GM18870 (cell line): ENCODE data around the gene SNED1.
"Not testable (repeated sequence)": the region's sequence is repeated elsewhere in the genome, so short reads cannot be mapped to it uniquely, and the experiment has no call there.

Experiments used
- ATAC-seq: cut with Tn5 transposase; IDR thresholded peaks from one replicate; pipeline ENCODE4 v1.9.1; 2021; ENCODE audit warnings: moderate library complexity; ENCODE audit not compliant: unreplicated experiment

The SNED1 gene

DNA sequence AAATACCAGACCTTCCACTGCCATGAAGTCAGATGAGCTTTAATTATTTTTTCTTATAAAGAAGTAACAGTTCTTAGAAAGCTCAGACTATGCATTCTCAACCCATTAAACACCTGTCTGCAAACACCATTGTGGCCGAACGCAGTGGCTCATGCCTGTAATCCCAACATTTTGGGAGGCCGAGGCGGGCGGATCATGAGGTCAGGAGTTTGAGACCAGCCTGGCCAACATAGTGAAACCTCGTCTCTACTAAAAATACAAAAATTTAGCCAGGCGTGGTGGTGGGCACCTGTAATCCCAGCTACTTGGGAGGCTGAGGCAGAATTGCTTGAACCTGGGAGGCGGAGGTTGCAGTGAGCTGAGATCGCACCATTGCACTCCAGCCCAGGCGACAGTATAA lies 106.2 kb downstream of the SNED1 start:
- ATAC-seq = not testable (repeated sequence)

DNA sequence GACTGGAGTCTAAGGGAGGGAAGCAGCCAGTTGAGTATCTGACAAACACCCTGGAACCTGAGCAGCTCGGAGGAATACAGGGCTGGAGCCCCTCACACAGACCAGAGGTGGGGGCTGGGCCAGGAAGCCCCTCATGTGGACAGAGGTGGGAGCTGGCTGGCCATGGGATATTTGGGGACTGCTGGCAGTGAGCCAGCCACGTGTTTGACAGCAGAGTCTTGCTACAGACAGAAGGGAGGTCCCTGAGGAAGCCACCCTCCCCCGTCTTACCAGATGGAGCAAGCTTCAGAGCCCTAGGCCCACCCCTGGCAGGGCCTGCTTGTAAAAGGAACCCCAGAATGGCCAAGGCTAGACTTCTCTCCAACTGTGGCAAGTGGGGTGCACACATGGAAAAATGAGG lies 107.2 kb downstream of the SNED1 start:
- ATAC-seq = no peak

DNA sequence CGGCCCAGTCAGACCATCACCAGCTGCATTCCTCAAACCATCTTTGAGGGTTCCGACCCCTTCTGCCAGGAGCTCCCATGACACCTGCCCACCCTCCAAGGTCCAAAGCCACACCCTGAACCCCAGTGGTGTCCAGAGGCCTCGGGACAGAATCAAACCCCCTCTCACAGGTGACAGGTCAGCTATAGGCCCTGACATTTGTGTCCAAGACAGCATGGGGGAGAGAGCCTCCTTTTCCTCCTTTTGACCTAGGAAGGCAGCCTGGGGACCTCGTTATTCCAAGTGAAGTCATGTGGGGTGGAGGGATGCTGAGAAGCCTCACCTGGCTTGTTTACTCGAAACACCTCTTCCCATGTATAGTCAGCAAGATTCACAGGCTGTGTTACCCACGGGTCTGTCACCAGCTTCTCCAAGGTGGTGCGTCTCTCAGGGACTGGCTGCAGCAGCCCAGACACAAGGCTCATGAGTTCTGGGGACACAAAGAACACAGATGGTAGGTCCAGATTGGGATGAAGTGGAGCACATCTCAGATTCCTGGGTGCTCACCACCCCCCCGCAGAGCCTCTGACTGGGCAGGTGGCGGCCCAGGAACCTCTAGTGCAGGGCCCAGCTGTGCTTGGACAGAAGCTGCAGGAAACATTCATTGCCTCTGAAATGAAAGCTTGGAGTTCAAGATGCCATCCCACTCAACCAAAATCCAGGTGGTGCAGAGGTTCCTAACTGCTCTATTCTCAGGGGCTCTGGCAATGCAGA lies 108.8 kb downstream of the SNED1 start:
- no peak for ATAC-seq

DNA sequence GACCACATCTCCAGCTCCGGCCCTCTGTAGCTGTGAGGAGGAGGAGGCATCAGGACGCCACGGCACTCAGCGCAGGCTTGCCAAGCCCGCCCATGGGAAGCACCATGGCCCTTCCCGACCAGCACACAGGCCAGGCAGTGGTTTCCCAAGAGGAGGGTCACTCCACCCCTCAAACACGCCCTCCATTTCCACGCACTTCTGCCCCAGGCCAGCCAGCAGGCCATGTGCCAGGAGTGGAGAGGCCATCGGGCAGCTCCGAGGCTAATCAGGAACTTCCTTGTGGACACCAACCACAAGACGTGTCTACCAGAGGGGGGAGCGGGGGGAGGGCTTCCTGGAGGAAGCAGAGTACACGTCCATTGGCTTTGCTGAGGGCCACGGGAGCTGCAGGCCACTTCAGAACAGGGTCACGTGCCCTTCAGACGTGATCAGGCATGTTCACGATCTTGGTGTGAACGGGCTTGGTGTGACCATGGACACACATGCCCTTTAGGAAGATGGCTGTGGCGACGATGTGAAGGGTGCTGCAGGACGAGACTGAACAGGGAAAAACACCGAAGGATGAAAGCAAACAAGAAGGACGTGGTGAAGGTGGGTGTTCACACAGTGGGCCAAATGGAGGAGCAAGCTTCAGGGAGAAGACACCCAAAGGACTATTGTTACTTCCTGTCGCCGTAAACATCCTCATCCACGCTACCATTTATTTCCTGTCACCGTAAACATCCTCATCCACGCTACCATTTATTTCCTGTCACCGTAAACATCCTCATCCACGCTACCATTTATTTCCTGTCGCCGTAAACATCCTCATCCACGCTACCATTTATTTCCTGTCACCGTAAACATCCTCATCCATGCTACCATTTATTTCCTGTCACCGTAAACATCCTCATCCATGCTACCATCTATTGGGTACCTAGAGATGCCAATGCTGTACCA lies 110.1 kb downstream of the SNED1 start:
- no peak for ATAC-seq

DNA sequence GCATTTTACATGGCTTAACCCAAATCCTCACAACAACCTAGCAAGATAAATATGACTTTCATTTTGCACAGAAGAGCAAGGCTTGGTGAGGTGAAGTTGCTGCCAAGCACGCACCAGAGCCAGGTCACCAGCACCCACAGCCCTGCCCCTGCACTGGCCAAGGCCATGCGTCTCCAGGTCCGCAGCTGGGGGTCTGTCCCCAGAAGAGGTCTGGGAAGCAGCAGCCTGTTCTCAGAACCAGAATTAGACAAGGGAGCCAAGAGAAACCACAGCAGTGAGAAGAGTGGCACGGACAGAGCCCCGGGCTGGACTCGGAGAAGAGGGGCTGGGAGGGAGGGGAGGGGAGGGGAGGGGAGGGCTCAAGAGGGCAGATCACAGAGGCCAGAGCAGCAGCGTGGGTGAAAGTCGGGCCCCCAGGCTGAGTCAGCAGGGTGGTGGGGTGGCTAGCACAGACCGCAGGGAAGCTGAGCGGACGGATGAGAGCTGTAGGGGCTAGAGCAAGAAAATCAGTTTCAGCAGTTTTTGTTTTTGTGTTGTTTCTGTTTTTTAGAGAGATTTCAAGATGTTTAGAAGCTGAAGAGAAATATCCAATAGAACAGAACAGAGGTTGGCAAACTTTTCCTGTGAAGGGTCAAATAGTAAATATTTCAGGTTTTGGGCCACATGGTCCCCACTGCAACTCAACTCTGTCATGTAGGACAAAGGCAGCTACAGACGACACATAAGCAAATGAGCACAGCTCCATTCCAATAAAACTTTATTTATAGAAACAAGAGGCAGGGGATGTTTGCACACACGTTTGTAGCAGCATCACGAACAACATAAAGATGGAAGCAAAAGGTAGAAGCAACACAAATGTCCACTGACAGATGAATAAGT lies 111.0 kb downstream of the SNED1 start:
- ATAC-seq = no peak

DNA sequence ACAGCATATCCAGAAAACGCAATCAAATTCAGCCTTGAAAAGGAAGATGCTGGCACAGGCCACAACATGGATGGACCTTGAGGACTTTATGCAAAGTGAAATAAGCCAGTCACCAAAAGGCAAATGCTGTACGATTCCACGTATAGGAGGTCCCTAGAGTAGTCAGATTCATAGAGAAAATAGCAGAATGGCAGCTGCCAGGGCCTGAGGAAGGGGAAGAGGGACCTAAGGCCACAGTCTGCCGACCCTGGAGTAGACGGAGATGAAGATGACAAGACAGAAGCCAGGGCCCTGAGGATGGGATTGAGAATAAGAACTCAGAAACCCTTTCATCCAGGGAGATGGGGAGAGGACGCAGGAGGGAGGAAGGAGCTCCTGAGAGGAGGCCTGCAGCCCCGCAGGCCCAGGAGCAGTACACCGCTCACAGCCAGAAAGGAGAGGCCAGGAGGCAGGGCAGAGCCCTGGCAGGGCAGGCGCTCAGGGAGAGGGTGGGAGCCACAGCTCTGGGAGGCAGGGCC lies 111.7 kb downstream of the SNED1 start:
- ATAC-seq = no peak

DNA sequence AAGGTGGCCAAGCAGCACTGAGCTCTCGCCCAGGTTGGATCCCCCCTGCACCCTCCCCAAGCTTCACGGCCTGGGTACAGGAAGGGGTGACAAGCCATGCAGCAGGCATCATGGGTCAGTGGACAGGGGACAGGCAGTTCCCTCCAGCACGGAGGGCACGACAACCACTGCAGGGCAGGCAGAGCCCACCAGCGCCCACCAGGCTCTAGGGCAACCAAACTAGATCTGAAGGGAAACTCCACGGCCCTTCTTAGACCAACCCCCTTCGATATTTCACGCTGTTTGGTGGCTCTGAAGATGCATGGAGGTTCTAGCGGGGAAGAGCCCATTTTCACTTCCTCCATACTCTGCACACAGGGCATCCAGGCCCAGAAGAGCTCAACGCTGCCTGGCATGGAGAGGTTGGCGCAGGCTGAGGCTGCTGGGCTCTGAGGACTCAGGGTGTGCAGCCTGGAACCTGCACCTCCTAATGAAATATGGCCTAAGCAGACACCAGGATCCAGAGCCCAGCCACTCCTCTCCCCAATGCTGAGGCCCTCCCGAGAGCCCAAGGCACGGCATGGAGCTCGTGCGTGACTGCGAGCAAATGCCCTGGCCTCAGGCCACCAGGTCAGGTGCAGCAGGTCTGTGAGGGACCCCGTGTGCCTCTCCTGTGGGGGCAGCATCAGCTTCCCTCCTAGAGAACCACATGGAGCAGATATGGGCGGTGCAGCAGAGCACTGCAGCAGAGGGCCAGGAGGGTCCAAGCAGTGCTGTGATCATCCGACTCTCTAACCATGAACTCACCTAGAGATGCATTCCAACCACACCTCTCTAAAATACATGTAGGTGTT lies 112.4 kb downstream of the SNED1 start:
- ATAC-seq = no peak

DNA sequence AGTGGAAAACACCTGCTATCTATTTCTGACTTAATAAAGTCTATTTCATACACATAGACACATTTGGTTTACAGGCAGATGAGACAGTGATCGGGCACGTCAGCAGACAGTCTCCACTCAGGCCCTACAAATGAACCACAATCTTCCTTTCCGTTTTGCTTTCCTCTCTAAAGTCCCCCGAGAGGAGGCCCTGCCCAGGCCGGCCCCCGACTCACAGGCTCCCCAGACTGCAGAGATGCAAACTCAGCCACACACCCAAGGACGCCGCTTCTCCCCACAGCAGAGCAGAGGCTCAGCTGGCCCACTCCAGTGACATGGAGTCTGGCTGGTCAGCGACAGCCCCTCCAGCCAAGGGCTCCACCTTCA lies 113.0 kb downstream of the SNED1 start:
- no peak for ATAC-seq

DNA sequence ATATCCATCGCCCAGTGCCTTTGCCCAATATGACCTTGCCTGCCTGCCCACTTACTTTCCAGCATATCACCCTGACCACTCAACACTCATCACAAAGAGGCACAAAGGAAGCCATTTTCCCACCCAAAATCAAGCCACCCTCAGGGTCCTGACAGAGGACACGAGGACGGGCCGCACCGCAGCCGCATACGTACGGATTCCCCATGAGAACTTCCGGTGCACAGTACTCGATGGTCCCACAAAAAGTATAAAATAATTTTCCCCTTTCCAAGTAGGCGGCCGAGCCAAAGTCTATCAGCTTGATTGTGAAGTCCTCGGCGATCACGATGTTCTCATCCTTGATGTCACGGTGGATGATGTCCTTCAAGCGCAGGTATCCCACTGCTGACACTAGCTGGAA lies 113.6 kb downstream of the SNED1 start:
- ATAC-seq = no peak

DNA sequence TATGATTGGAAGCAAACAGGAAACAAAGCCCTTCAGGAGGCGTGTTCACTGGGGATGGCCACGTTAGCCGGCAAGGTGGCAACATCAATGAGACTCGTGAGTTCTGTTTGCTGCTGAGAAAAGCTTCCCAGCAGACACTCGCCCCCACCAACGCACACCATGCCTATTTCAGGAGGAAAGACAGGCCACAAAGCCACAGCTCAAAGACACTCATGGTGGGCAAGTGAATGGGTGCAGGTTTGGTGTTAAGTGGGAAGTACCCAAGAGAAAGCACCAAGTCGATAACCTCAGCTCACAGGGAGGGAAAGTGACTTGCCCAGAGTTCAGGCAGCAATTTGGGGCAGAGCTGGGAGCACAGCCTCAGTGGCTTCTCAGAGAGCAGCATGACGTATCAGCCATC lies 114.2 kb downstream of the SNED1 start:
- ATAC-seq = no peak

DNA sequence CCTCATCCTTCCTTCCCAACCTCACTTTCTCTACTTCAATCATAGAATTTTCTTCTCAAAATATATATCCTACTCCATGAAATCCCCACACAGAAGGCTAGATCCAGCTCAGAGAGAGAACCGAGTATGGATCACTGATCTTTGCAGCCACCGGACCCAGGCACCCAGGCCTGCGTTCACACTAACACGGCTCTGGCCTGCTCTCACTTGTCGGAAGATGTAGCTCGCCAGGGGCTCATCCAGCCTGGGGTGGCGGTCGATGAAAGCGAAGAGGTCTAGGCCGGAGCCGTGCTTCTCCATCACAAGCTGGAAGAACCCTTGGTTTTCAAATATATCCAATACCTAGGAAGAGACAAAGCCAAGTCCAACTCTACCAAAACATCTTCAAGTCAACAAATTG lies 116.4 kb downstream of the SNED1 start:
- ATAC-seq = no peak

DNA sequence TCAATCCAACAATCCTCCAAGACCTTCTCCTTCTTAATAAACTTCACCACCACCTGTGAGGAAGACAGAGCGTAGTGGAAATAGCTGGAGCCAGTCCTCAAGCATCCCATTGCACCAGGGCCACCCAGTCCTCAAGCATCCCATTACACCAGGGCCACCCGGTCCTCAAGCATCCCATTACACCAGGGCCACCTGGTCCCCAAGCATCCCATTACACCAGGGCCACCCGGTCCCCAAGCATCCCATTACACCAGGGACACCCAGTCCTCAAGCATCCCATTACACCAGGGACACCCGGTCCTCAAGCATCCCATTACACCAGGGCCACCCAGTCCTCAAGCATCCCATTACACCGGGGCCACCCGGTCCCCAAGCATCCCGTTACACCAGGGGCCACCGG lies 116.9 kb downstream of the SNED1 start:
- no peak for ATAC-seq

DNA sequence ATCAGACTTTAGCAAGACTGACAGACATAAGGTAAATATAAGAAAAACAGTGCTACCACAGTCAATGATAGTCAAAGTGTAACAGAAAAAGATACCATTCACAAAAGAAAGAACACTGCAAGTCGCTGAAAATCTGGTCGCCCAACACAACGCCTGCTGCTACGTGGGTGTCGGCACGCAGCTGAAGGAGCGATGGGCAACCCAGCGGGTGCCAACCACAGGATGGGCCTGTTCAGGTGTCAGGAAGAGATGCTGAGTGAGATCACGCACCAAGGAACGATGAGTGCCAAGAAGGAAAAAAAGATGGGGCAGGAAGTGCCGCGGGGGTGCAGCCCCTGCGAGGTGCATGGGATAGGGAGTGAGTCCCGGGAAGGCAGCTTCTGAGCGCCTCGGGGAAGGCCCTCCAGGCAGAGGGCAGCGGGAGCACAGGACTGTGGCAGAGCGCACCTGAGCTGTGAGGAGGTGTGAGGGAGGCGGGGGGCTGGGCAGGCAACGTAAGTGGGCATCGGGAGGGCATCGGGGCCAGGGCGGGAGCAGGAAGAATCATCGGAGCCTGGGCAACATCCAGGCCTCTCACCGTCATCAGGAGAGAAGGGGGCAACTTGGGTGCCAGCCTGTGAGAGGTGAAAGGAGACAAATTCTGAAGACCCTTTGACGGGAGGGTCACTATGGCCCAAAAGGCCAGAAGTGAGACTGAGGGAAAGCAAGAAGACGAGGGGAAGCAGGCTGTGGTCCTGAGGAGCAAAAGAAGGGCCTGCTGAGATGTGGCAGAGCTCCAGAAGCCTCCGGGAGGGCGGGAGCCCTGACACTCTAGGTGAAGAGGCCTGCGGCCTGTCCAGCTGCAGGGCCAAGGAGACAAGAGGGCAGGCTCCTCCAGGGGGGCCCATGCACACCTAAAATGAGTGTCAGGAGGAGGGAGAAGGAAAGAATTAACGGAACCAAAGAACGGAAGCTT lies 118.5 kb downstream of the SNED1 start:
- ATAC-seq = no peak

DNA sequence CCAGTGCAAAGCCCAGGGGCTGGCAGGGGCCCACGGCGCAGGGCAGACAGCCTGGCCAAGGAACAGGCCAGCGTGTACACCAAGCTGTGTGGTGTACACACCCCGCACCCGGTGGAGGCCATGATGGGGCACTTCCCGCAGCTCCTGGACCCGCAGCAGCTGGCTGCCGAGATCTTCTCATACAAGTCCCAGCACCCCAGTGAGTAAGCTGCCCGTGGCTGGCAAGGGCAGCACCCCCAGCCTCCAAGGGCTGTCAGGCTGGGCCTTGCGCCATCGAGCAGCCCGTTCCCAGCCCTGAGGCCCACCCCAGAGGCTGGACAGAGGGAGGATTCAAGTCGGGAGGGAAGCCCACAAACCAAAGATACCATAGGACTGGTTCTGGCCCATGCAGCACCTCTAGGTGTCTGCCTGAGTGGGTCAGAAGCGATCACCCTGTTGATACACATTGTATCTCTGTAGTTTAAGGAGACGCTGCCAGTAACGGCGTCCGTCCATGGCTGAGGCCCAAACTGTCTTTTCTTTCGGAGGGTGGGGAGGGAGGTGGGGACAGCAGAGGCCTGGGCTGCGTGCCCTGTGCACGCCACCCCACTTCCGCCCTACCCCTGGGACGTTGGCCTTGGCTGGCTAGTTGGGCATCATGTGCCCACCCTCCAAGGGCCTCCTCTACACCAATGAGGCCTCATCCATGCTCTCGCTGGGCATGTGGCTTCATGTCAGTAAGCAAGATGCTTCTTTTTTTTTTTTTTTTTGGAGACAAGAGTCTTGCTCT lies 120.5 kb downstream of the SNED1 start:
- ATAC-seq = no peak

DNA sequence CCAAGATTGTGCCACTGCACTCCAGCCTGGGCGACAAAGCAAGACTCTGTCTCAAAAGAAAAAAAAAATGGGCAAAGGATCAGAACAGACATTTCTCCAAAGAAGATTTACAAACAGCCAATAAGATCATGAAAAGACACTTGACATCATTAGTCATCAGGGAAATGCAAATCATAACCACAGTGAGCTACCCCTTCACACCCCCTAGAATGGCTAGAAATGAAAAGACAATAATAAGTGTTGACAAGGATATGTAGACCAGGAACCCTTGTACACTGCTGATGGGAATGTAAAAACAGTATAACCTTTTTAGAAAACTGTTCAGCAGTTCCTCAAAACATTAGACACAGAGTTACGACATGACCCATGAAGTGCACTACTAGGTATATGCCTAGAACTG lies 122.0 kb downstream of the SNED1 start:
- no peak for ATAC-seq

DNA sequence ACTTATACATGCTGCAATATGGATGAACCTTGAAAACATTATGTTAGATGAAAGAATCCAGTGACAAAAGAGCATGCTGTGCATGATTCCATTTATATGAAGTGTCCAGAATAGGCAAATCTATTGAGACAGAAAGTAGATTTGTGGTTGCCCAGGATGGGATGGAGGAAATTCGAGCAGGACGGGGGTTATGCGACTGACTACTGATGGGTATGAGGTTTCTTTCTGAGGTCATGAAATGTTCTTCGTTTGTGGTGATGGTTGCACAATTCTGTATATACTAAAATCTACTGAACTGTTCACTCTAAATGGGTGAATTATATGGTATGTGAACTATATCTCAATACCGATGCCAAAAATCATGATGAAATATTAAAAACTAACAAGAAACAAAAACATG lies 122.6 kb downstream of the SNED1 start:
- no peak for ATAC-seq

DNA sequence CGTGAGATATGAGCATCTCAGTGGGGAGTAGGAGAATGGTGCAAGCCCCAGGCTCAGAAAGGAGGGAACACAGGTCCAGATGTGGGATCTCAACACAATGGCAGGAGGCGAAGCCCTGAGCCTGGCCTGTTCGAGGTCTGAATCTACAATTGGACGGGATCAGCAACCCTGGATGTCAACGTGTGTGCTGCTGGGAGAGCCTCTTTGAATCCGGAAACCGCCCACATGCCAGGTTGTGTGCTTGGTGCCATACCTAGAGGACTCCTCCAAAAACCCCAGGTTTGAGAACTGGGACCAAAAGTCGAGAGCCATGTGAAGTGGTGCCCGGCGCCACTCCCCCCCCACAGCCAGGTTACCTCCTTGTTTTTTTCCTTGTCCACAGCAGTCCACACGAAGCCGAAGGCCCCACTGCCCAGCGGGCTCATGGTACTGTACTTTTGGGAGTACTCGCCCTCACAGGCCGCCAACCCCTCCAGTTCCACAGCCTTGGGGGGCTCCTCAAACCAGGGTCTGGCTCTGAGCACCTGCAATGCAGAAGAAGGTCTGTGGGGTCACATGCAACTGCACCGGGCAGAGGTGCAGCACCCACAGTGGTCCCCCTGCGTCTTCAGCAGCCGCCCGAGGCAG lies 124.1 kb downstream of the SNED1 start:
- no peak for ATAC-seq
